H1 (cell line): ENCODE data around the gene IKZF1. TPM values are rescaled to one million over a fixed set of nuclear protein-coding genes. Genes with fewer than 3 reads are reported as not detected.

ENCODE experiments used
- CTCF ChIA-PET: fragments of 300-600 bp; sonication (Branson Sonifier 250); formaldehyde crosslinking; loops from one replicate; lab custom pipeline; 2021; ENCODE audit not compliant: partially characterized antibody; lab: Charles Lee
- POLR2A ChIA-PET: fragments of 300-600 bp; sonication (Branson Sonifier 250); formaldehyde crosslinking; loops from one replicate; lab custom pipeline; 2021; ENCODE audit warnings: inconsistent platforms; ENCODE audit not compliant: partially characterized antibody; lab: Charles Lee
- DNase-seq, 2 experiments: peaks; one replicate each; pipeline versions ENCODE4 v3.0.0 to v3.0.0-alpha.2; 2010 to 2022; ENCODE audit warnings: low spot score in 2 of 2, low read depth in 1 of 2, mixed read lengths in 1 of 2
- FAIRE-seq: peaks from 2 replicates; lab custom pipeline; 2011; peaks lifted over from hg19 to GRCh38; lab: Jason Lieb, UNC
- H2AFZ ChIP-seq: 2 replicates; pipeline ENCODE4 v1.8.1; 2012; ENCODE audit warnings: low read length, inconsistent platforms
- H2AK5ac ChIP-seq: 2 replicates; pipeline ENCODE4 v1.6.1; 2013; ENCODE audit warnings: low read depth, low read length
- H2BK120ac ChIP-seq: replicated peaks from 2 replicates; pipeline ENCODE3; 2013; ENCODE audit warnings: low read depth, low read length, inconsistent platforms
- H2BK12ac ChIP-seq: 2 replicates; pipeline ENCODE4 v1.6.1; 2013; ENCODE audit warnings: low read depth, low read length
- H2BK15ac ChIP-seq: 2 replicates; pipeline ENCODE4 v1.6.1; 2013; ENCODE audit warnings: low read length
- H2BK20ac ChIP-seq: 2 replicates; pipeline ENCODE4 v1.6.1; 2013; ENCODE audit warnings: low read length
- H2BK5ac ChIP-seq: 2 replicates; pipeline ENCODE4 v1.6.1; 2013; ENCODE audit warnings: low read depth, low read length
- H3K14ac ChIP-seq: 2 replicates; pipeline ENCODE4 v1.6.1; 2013; ENCODE audit warnings: inconsistent platforms; ENCODE audit not compliant: insufficient read length
- H3K18ac ChIP-seq: 2 replicates; pipeline ENCODE4 v1.6.1; 2013; ENCODE audit warnings: low read length; ENCODE audit errors: extremely low read depth
- H3K23ac ChIP-seq: 2 replicates; pipeline ENCODE4 v1.6.1; 2013; ENCODE audit warnings: inconsistent platforms; ENCODE audit not compliant: insufficient read length
- H3K23me2 ChIP-seq: 2 replicates; pipeline ENCODE4 v1.6.1; 2013; ENCODE audit warnings: low read depth, low read length
- H3K27ac ChIP-seq: 2 replicates; pipeline ENCODE4 v1.6.1; 2011; ENCODE audit warnings: low read depth, low read length, inconsistent platforms
- H3K27me3 ChIP-seq, 4 experiments: replicated peaks in 1 of 4; 1 replicate in 1 of 4; 2 replicates in 3 of 4; pipeline versions ENCODE4 v1.6.1 to v1.8.1; 2011 to 2013; ENCODE audit warnings: low read length in 3 of 4, mild to moderate bottlenecking in 3 of 4, inconsistent platforms in 2 of 4, mixed read lengths in 2 of 4, moderate library complexity in 1 of 4; ENCODE audit not compliant: control insufficient read depth in 3 of 4, insufficient read depth in 3 of 4; ENCODE audit errors: extremely low read depth in 1 of 4
- H3K36me3 ChIP-seq, 4 experiments: 2 replicates each; pipeline versions ENCODE4 v1.6.1 to v1.8.1; 2011 to 2013; ENCODE audit warnings: mild to moderate bottlenecking in 4 of 4, low read length in 3 of 4, moderate library complexity in 2 of 4, control low read depth in 1 of 4, inconsistent platforms in 1 of 4; ENCODE audit not compliant: insufficient read depth in 4 of 4, control insufficient read depth in 2 of 4
- H3K4ac ChIP-seq: replicated peaks from 2 replicates; pipeline ENCODE3; 2013; ENCODE audit warnings: low read length, low read depth, mixed read lengths, inconsistent platforms; ENCODE audit not compliant: insufficient read length
- H3K4me1 ChIP-seq, 4 experiments: replicated peaks in 1 of 4; 1 replicate in 1 of 4; 2 replicates in 3 of 4; pipeline versions ENCODE4 v1.6.1 to v1.8.1; 2011 to 2013; ENCODE audit warnings: low read length in 3 of 4, inconsistent platforms in 2 of 4, mixed read lengths in 1 of 4; ENCODE audit not compliant: insufficient read depth in 4 of 4, control insufficient read depth in 3 of 4
- H3K4me2 ChIP-seq, 2 experiments: 2 replicates each; pipeline versions ENCODE4 v1.6.1 to v1.8.1; 2011 to 2013; ENCODE audit warnings: low read depth in 2 of 2, low read length in 2 of 2, control low read depth in 1 of 2, inconsistent platforms in 1 of 2, mild to moderate bottlenecking in 1 of 2; ENCODE audit not compliant: insufficient read depth in 1 of 2
- H3K4me3 ChIP-seq, 4 experiments: fragments of 200-600, 300-600 bp in 1 of 4; sonication (generic), shearing (Covaris generic), sonication (Bioruptor Twin) in 1 of 4; 2 replicates each; pipeline versions ENCODE4 v1.5.1 to v1.8.1; 2011 to 2016; ENCODE audit warnings: low read length in 4 of 4, low read depth in 3 of 4, control low read depth in 2 of 4, inconsistent platforms in 2 of 4, mild to moderate bottlenecking in 2 of 4, mixed read lengths in 1 of 4, moderate library complexity in 1 of 4; ENCODE audit not compliant: insufficient read depth in 2 of 4; ENCODE audit errors: extremely low read depth in 1 of 4
- H3K56ac ChIP-seq: replicated peaks from 2 replicates; pipeline ENCODE3; 2013; ENCODE audit warnings: low read depth, mild to moderate bottlenecking, mixed read lengths, low read length, inconsistent platforms; ENCODE audit not compliant: insufficient read length
- H3K79me1 ChIP-seq: 2 replicates; pipeline ENCODE4 v1.6.1; 2013; ENCODE audit warnings: low read depth, low read length, control low read depth
- H3K79me2 ChIP-seq, 2 experiments: 2 replicates each; pipeline versions ENCODE4 v1.6.1 to v1.8.1; 2012 to 2013; ENCODE audit warnings: low read length in 2 of 2, mild to moderate bottlenecking in 2 of 2, inconsistent platforms in 1 of 2; ENCODE audit not compliant: insufficient read depth in 2 of 2, control insufficient read depth in 1 of 2
- H3K9ac ChIP-seq, 4 experiments: replicated peaks in 1 of 4; 1 replicate in 1 of 4; 2 replicates in 3 of 4; pipeline versions ENCODE4 v1.6.1 to v1.8.1; 2011 to 2013; ENCODE audit warnings: low read depth in 3 of 4, low read length in 3 of 4, control low read depth in 2 of 4, mild to moderate bottlenecking in 2 of 4, moderate library complexity in 2 of 4, inconsistent platforms in 1 of 4; ENCODE audit errors: extremely low read depth in 1 of 4
- H3K9me3 ChIP-seq, 2 experiments: 2 replicates each; pipeline versions ENCODE4 v1.6.1 to v1.8.1; 2012 to 2013; ENCODE audit warnings: mild to moderate bottlenecking in 2 of 2, moderate library complexity in 2 of 2, control low read depth in 1 of 2, inconsistent platforms in 1 of 2, low read depth in 1 of 2, low read length in 1 of 2, mixed read lengths in 1 of 2; ENCODE audit not compliant: insufficient read depth in 2 of 2
- H4K20me1 ChIP-seq, 2 experiments: replicated peaks in 1 of 2; 2 replicates each; pipeline versions ENCODE3 to v1.8.1; 2011 to 2013; ENCODE audit warnings: inconsistent platforms in 2 of 2, low read length in 2 of 2, mild to moderate bottlenecking in 1 of 2; ENCODE audit not compliant: insufficient read depth in 2 of 2, control insufficient read depth in 1 of 2
- H4K5ac ChIP-seq: 2 replicates; pipeline ENCODE4 v1.6.1; 2013; ENCODE audit warnings: low read length, low read depth, mixed read lengths, inconsistent platforms; ENCODE audit not compliant: insufficient read length
- H4K8ac ChIP-seq: 2 replicates; pipeline ENCODE4 v1.8.0; 2013; ENCODE audit warnings: mild to moderate bottlenecking, moderate library complexity, low read length, inconsistent platforms; ENCODE audit not compliant: insufficient read depth; ENCODE audit errors: extremely low read depth
- H4K91ac ChIP-seq: replicated peaks from 2 replicates; pipeline ENCODE3; 2013; ENCODE audit warnings: low read length, mixed read lengths, inconsistent platforms; ENCODE audit not compliant: insufficient read length
- TAF1 ChIP-seq: IDR thresholded peaks from 2 replicates; pipeline ENCODE4 v1.6.1; 2011; ENCODE audit warnings: mild to moderate bottlenecking, low read depth, low read length
- WGBS, 2 experiments: shearing (Covaris generic) in 1 of 2; methylation state at CpG; one replicate each; pipeline versions ENCODE4 v1.1.6 to v1.1.7; 2013 to 2015; ENCODE audit warnings: low lambda C conversion rate in 2 of 2, mixed read lengths in 2 of 2, inconsistent platforms in 1 of 2, low coverage in 1 of 2, missing lambda C conversion rate in 1 of 2; ENCODE audit not compliant: insufficient replicate concordance in 2 of 2, insufficient coverage in 1 of 2, insufficient read length in 1 of 2; ENCODE audit errors: extremely low coverage in 1 of 2, missing lambda C conversion rate in 1 of 2; 5-methylcytosine and 5-hydroxymethylcytosine counted together
- polyA plus RNA-seq, 7 experiments: library from polyadenylated mRNA; depleted of rRNA in 3 of 7; stranded (reverse) in 5 of 7; unstranded in 2 of 7; fragments of >200 nt in 5 of 7; fragments of 200-250 nt in 2 of 7; gene quantifications; 1 replicate in 5 of 7; 2 replicates in 1 of 7; 4 replicates in 1 of 7; pipeline versions ENCODE4 v1.2.1 to v1.2.3, GENCODE V29; 2011 to 2013; ENCODE audit warnings: missing spikeins in 2 of 7, mixed read lengths in 2 of 7
- total RNA-seq: library from RNA; stranded (reverse); fragmentation: NEBNext Ultra II Directional; extraction: Animal tissue kit (Norgen Biotek cat#: 25700); gene quantifications from 2 replicates; pipeline ENCODE4 v1.2.1, GENCODE V29; 2021

IKZF1 gene
- total and polyA plus RNA-seq, 2 of the 8 experiments (the other 6 are each of a cell fraction or from before 2014, with no cell fraction given), result 0.74 to 1.5 TPM

- ChIA-PET POLR2A (no interaction called here), CTCF (interaction anchor here (1.2 to 6.9 kb wide), 2 partner anchors 13 to 27 kb away, joined by 3 to 50 read pairs; no protein-coding TSS in a partner anchor)
- no peak overlapping the region for H3K4me2 ChIP-seq
- H2AFZ ChIP-seq, result no peak overlapping the region
- DNase-seq, result no peak
- no peak overlapping the region for H4K91ac ChIP-seq
- H3K14ac ChIP-seq, result no peak overlapping the region
- no peaks in the 10 kb centered on the region for H3K4me1 ChIP-seq
- H3K4ac ChIP-seq, result no peak overlapping the region
- 88% methylated on average over 7 of the region's 7 CpGs; no CpG with 5 or more reads in 1 of the 2 experiments for WGBS, 2 experiments
- no peak overlapping the region for H3K56ac ChIP-seq
- no peak overlapping the region for H3K9ac ChIP-seq
- H4K5ac ChIP-seq, result no peak overlapping the region
- no peaks in the 10 kb centered on the region for H3K36me3 ChIP-seq
- H3K4me3 ChIP-seq, result no peak overlapping the region
- no peaks in the 10 kb centered on the region; the same call in 1 of the 2 replicates for H3K79me1 ChIP-seq
- H3K79me2 ChIP-seq, result no peaks in the 10 kb centered on the region
- no peak overlapping the region for H2BK12ac ChIP-seq
- no peak overlapping the region for H3K27ac ChIP-seq
- peak; percentile 13 for FAIRE-seq
- H2BK120ac ChIP-seq, result no peak overlapping the region
- H4K8ac ChIP-seq, result no peak overlapping the region
- H2BK20ac ChIP-seq, result no peak overlapping the region
- H4K20me1 ChIP-seq, result no peaks in the 10 kb centered on the region
- H3K9me3 ChIP-seq, result no peaks in the 10 kb centered on the region
- H2AK5ac ChIP-seq, result no peak overlapping the region
- no peak overlapping the region for H3K23ac ChIP-seq
- H3K27me3 ChIP-seq, result no peaks in the 10 kb centered on the region; a peak in 1 of 7 replicates
- H3K23me2 ChIP-seq, result no peaks in the 10 kb centered on the region
- H2BK5ac ChIP-seq, result no peak overlapping the region
- no peak overlapping the region for H2BK15ac ChIP-seq
- H3K18ac ChIP-seq, result no peak overlapping the region
- TF ChIP-seq TAF1, result no peak
Observed at GRCh38 chr7:50404392-50404791, 99.9 kb downstream of the IKZF1 start.
